ENCODE results near the gene CPSF6. TPM values are rescaled to one million over a fixed set of nuclear protein-coding genes. Genes with fewer than 3 reads are reported as not detected.
"Not testable (repeated sequence)": the region's sequence is repeated elsewhere in the genome, so short reads cannot be mapped to it uniquely, and the experiment has no call there.

CPSF6 gene
- total RNA-seq, 4 donors from 2014 or later: 10.4 to 27.6 (median 18.6) TPM

- peaks cover 4% of the 10 kb centered on the region in 2 donors for H3K4me1 ChIP-seq
- no peaks in the 10 kb centered on the region for H3K9me3 ChIP-seq
- ATAC-seq (no peak), DNase-seq (no peak)
- in situ Hi-C loops (cut with MboI; ENCODE audit: low sequenced_read_pairs in 4 of 4) (loop anchor here (5.0 to 10.0 kb wide), 3 partner anchors 100 to 110 kb away; no protein-coding TSS in a partner anchor), intact Hi-C loops (cut with DNase I; ENCODE audit: low total_unique reads) (loop anchor here (1.0 to 10.0 kb wide), 2 partner anchors 101 to 480 kb away; partner anchors contain the start of gene RAB3IP)
- no peak for TF ChIP-seq CTCF (IDR thresholded peaks at IDR 0.05 in 4 of 5, conservative IDR thresholded peaks at IDR 0.05 in 1 of 5)
- TF ChIP-seq POLR2A (IDR thresholded peaks at IDR 0.05): no peak
- no peak overlapping the region for H3K27ac ChIP-seq
- H3K36me3 ChIP-seq: peaks cover 2 to 49% of the 10 kb centered on the region in 2 donors
- H3K27me3 ChIP-seq: no peaks in the 10 kb centered on the region
- H3K4me3 ChIP-seq: no peak overlapping the region
These were observed 15.5 kb downstream of the CPSF6 start for GRCh38 chr12:69254862-69255261.

GRCh38 chr12:69258655-69259054 lies 19.3 kb downstream of the CPSF6 start:
- intact Hi-C loops (cut with DNase I; ENCODE audit: low total_unique reads): loop anchor here (10.0 kb wide), 1 partner anchor 476 kb away; the partner anchor contains the start of gene RAB3IP
- H3K9me3 ChIP-seq: no peaks in the 10 kb centered on the region
- TF ChIP-seq POLR2A (IDR thresholded peaks at IDR 0.05): no peak
- TF ChIP-seq CTCF (IDR thresholded peaks at IDR 0.05 in 4 of 5, conservative IDR thresholded peaks at IDR 0.05 in 1 of 5): no peak
- no peaks in the 10 kb centered on the region for H3K27me3 ChIP-seq
- no peak overlapping the region for H3K27ac ChIP-seq
- DNase-seq (no peak), ATAC-seq (no peak)
- in situ Hi-C loops (cut with MboI; ENCODE audit: low sequenced_read_pairs in 4 of 4): loop anchor here in 3 of 4 donors (5.0 to 10.0 kb wide), 3 partner anchors 104 to 114 kb away; no protein-coding TSS in a partner anchor
- H3K4me1 ChIP-seq: peaks cover 0 to 4% of the 10 kb centered on the region in 2 donors
- H3K4me3 ChIP-seq: no peak overlapping the region
- peaks cover 9 to 78% of the 10 kb centered on the region in 2 donors for H3K36me3 ChIP-seq

GRCh38 chr12:69262264-69262974 lies 23.1 kb downstream of the CPSF6 start:
- H3K27ac ChIP-seq: no peak overlapping the region
- TF ChIP-seq POLR2A (IDR thresholded peaks at IDR 0.05) (no peak), CTCF (IDR thresholded peaks at IDR 0.05 in 4 of 5, conservative IDR thresholded peaks at IDR 0.05 in 1 of 5) (no peak)
- intact Hi-C loops (cut with DNase I; ENCODE audit: low total_unique reads) (no loop called here), in situ Hi-C loops (cut with MboI; ENCODE audit: low sequenced_read_pairs in 4 of 4) (no loop called here)
- H3K4me3 ChIP-seq: no peak overlapping the region
- H3K36me3 ChIP-seq: peaks cover 9 to 78% of the 10 kb centered on the region in 2 donors
- DNase-seq (no peak), ATAC-seq (no peak)
- H3K27me3 ChIP-seq: no peaks in the 10 kb centered on the region
- H3K9me3 ChIP-seq: no peaks in the 10 kb centered on the region
- H3K4me1 ChIP-seq: peaks cover 0 to 4% of the 10 kb centered on the region in 2 donors

- in situ Hi-C loops (cut with MboI; ENCODE audit: low sequenced_read_pairs in 4 of 4): no loop called here
- intact Hi-C loops (cut with DNase I; ENCODE audit: low total_unique reads): no loop called here
- Histone ChIP-seq H3K36me3 (peaks cover 3 to 51% of the 10 kb centered on the region in 2 donors), H3K4me1 (no peaks in the 10 kb centered on the region), H3K27me3 (no peaks in the 10 kb centered on the region), H3K9me3 (no peaks in the 10 kb centered on the region), H3K27ac (no peak overlapping the region), H3K4me3 (no peak overlapping the region)
- DNase-seq (no peak), ATAC-seq (no peak)
- TF ChIP-seq POLR2A (IDR thresholded peaks at IDR 0.05) (no peak), CTCF (IDR thresholded peaks at IDR 0.05 in 4 of 5, conservative IDR thresholded peaks at IDR 0.05 in 1 of 5) (no peak)
These were observed 25.8 kb downstream of the CPSF6 start for GRCh38 chr12:69265205-69265604.

- ATAC-seq; H3K27me3 ChIP-seq; DNase-seq; in situ Hi-C loops (cut with MboI; ENCODE audit: low sequenced_read_pairs in 4 of 4); H3K4me3 ChIP-seq; H3K4me1 ChIP-seq; H3K27ac ChIP-seq; intact Hi-C loops (cut with DNase I; ENCODE audit: low total_unique reads); H3K9me3 ChIP-seq: not testable (repeated sequence)
- peaks cover 2 to 49% of the 10 kb centered on the region in 2 donors for H3K36me3 ChIP-seq
These were observed 26.3 kb downstream of the CPSF6 start for GRCh38 chr12:69265633-69266032.

All from gastrocnemius medialis (tissue), 4 donors.